ENCODE data around the gene FAM98C. TPM values are rescaled to one million over a fixed set of nuclear protein-coding genes. Genes with fewer than 3 reads are reported as not detected.
A peak's percentile ranks its signal among the peaks of the same experiment; 100 is the strongest.

FAM98C gene
- total and polyA plus RNA-seq, 2 of the 13 experiments (the other 11 are each of a cell fraction or from before 2014, with no cell fraction given): 10.0 to 11.5 TPM

- no peak for TF ChIP-seq ARID3A (IDR thresholded peaks at IDR 0.05; ENCODE audit: low read depth, low read length)
- TF ChIP-seq ZBTB3 (CRISPR knock-in tag; IDR thresholded peaks at IDR 0.05; ENCODE audit: borderline replicate concordance, low read depth): no peak
- TF ChIP-seq ZSCAN9 (CRISPR knock-in tag; IDR thresholded peaks at IDR 0.05; ENCODE audit: borderline replicate concordance): no peak
- no peak for TF ChIP-seq SRY (CRISPR knock-in tag; IDR thresholded peaks at IDR 0.05)
- TF ChIP-seq EZH2 (conservative IDR thresholded peaks at IDR 0.05; ENCODE audit: low read depth, low read length): no peak
- TF ChIP-seq MATR3 (CRISPR knock-in tag; IDR thresholded peaks at IDR 0.05): no peak
- 0 out of 2 replicates have a peak, but pooled peaks have one; percentile 15 for TF ChIP-seq RXRA (CRISPR knock-in tag; IDR thresholded peaks at IDR 0.05)
- TF ChIP-seq, protein P1, sequence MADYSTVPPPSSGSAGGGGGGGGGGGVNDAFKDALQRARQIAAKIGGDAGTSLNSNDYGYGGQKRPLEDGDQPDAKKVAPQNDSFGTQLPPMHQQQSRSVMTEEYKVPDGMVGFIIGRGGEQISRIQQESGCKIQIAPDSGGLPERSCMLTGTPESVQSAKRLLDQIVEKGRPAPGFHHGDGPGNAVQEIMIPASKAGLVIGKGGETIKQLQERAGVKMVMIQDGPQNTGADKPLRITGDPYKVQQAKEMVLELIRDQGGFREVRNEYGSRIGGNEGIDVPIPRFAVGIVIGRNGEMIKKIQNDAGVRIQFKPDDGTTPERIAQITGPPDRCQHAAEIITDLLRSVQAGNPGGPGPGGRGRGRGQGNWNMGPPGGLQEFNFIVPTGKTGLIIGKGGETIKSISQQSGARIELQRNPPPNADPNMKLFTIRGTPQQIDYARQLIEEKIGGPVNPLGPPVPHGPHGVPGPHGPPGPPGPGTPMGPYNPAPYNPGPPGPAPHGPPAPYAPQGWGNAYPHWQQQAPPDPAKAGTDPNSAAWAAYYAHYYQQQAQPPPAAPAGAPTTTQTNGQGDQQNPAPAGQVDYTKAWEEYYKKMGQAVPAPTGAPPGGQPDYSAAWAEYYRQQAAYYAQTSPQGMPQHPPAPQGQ (CRISPR knock-in tag; IDR thresholded peaks at IDR 0.05; ENCODE audit: borderline replicate concordance): no peak
- TF ChIP-seq MYNN (CRISPR knock-in tag; IDR thresholded peaks at IDR 0.05; ENCODE audit: low read depth): no peak
- no peak for TF ChIP-seq SNAPC5 (CRISPR knock-in tag; IDR thresholded peaks at IDR 0.05; ENCODE audit: borderline replicate concordance)
- TF ChIP-seq ZNF530 (CRISPR knock-in tag; IDR thresholded peaks at IDR 0.05; ENCODE audit: low read depth): no peak
- TF ChIP-seq, protein P2, sequence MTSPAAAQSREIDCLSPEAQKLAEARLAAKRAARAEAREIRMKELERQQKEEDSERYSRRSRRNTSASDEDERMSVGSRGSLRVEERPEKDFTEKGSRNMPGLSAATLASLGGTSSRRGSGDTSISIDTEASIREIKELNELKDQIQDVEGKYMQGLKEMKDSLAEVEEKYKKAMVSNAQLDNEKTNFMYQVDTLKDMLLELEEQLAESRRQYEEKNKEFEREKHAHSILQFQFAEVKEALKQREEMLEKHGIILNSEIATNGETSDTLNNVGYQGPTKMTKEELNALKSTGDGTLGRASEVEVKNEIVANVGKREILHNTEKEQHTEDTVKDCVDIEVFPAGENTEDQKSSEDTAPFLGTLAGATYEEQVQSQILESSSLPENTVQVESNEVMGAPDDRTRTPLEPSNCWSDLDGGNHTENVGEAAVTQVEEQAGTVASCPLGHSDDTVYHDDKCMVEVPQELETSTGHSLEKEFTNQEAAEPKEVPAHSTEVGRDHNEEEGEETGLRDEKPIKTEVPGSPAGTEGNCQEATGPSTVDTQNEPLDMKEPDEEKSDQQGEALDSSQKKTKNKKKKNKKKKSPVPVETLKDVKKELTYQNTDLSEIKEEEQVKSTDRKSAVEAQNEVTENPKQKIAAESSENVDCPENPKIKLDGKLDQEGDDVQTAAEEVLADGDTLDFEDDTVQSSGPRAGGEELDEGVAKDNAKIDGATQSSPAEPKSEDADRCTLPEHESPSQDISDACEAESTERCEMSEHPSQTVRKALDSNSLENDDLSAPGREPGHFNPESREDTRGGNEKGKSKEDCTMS (CRISPR knock-in tag; conservative IDR thresholded peaks at IDR 0.05): no peak
- TF ChIP-seq MXI1 (IDR thresholded peaks at IDR 0.05; ENCODE audit: borderline replicate concordance, low read depth, low read length): peak; percentile 43; the same call in 1 of the 3 replicates
- peak; percentile 34 for TF ChIP-seq XRCC5 (optimal IDR thresholded peaks at IDR 0.05; ENCODE audit: low read length)
- TF ChIP-seq ZNF687 (CRISPR knock-in tag; IDR thresholded peaks at IDR 0.05): peak; percentile 52
These were observed 8.4 kb upstream of the FAM98C start (continued) for GRCh38 chr19:38394488-38394887.
